Heart left ventricle (tissue), 16 donors: Measurements from ENCODE around the gene RBPJL. TPM values are rescaled to one million over a fixed set of nuclear protein-coding genes. Genes with fewer than 3 reads are reported as not detected.

ENCODE experiments used
- ATAC-seq, 4 donors: fragments of 200-7000 bp; cut with Tn5 transposase; one replicate each; pipeline ENCODE4 v1.9.1; 2020 to 2022; ENCODE audit warnings: moderate library complexity in 4 of 4, mild to moderate bottlenecking in 3 of 4, moderate number of reproducible peaks in 1 of 4
- DNase-seq, 5 donors: peaks; one replicate each; pipeline ENCODE4 v3.0.0-alpha.2; 2020
- H3K27ac ChIP-seq, 12 donors: fragments of 200-600 bp; sonication (generic) in 4 of 12; one replicate each; pipeline versions ENCODE4 v1.5.0 to v1.8.0; 2016 to 2022; ENCODE audit warnings: mild to moderate bottlenecking in 2 of 12
- H3K27me3 ChIP-seq, 9 donors: fragments of 200-600 bp; sonication (generic) in 2 of 9; one replicate each; pipeline versions ENCODE4 v1.5.1 to v1.8.0; 2016 to 2022; ENCODE audit warnings: mild to moderate bottlenecking in 3 of 9
- H3K36me3 ChIP-seq, 9 donors: fragments of 200-600 bp; sonication (generic) in 2 of 9; one replicate each; pipeline versions ENCODE4 v1.5.0 to v1.8.0; 2018 to 2022; ENCODE audit warnings: mild to moderate bottlenecking in 2 of 9
- H3K4me1 ChIP-seq, 12 donors: fragments of 200-600 bp; sonication (generic) in 4 of 12; one replicate each; pipeline versions ENCODE4 v1.5.0 to v1.8.0; 2016 to 2022; ENCODE audit warnings: mild to moderate bottlenecking in 3 of 12
- H3K4me3 ChIP-seq, 12 donors: fragments of 200-600 bp; sonication (generic) in 4 of 12; one replicate each; pipeline versions ENCODE4 v1.5.0 to v1.8.0; 2017 to 2022; ENCODE audit warnings: mild to moderate bottlenecking in 9 of 12, moderate library complexity in 4 of 12
- H3K9me3 ChIP-seq, 12 donors: fragments of 200-600 bp; sonication (generic) in 4 of 12; one replicate each; pipeline versions ENCODE4 v1.5.0 to v1.8.0; 2016 to 2022; ENCODE audit warnings: mild to moderate bottlenecking in 1 of 12
- CTCF ChIP-seq, 12 donors: fragments of 200-600 bp; sonication (generic) in 4 of 12; IDR thresholded peaks; one replicate each; pipeline versions ENCODE4 v1.5.0 to v1.8.0; 2018 to 2022; ENCODE audit warnings: antibody characterized with exemption in 12 of 12, mild to moderate bottlenecking in 5 of 12
- POLR2A ChIP-seq, 2 donors: fragments of 450-650 bp; IDR thresholded peaks; one replicate each; pipeline ENCODE4 v1.6.1; 2017; ENCODE audit warnings: antibody characterized with exemption in 2 of 2, mild to moderate bottlenecking in 2 of 2, moderate library complexity in 2 of 2
- WGBS, 4 donors: extraction: QIAGEN DNeasy Blood & Tissue Kit in 2 of 4; methylation state at CpG; one replicate each; pipeline versions ENCODE4 v1.1.5 to v1.1.7; 2013 to 2018; 5-methylcytosine and 5-hydroxymethylcytosine counted together
- intact Hi-C, 10 donors: fragments of 100-400 bp; cut with DNase I; formaldehyde crosslinking; loops; one replicate each; pipeline versions ENCODE4 v1.11.1 to v1.14.2; 2022
- polyA plus RNA-seq, 2 donors: library from polyadenylated mRNA; stranded (reverse); fragments of 200-250 nt; gene quantifications; one replicate each; pipeline ENCODE4 v1.2.3, GENCODE V29; 2013
- total RNA-seq, 9 donors: library from RNA; depleted of rRNA in 2 of 9; stranded (reverse); fragments of >200 nt in 2 of 9; fragmentation: NEBNext Ultra II Directional in 3 of 9; extraction: Animal tissue kit (Norgen Biotek cat#: 25700) in 3 of 9; gene quantifications; one replicate each; pipeline versions ENCODE4 v1.1.0 to v1.2.4, GENCODE V29; 2016 to 2023
- donor health status: ischemic (EF 13 %, LVEDD 7.1; RV severe dilation, severe dysfunction).
- donor health status: healthy with polysubstance abuse.
- donor health status: DM: no; HTN: yes; CAD: no.
- donor health status: DM: no; HTN: no; CAD: no.
- donor health status: ischemic (EF 25% LVEDD 6.9; RV normal size, moderate dysfunction).
- donor health status: ischemic (EF 25% LVEDD 5.7; RV mildly dilated, moderate dysfunction).
- donor health status: healthy.
- donor health status: DM: yes; HTN: yes; CAD: no.
- donor health status: ischemic (EF 35%, LVEDD 5.7; RV mildly dilated, moderate dysfunction).
- donor health status: nonischemic (EF 11% LVEDD 7.7; RV severe dilation, severe dysfunction).
- donor health status: DM: yes; HTN: yes; CAD: no.
- donor health status: PGD.
- donor health status: ischemic (EF 29% LVEDD 5.4; RV normal size, mild dysfunction).
- donor health status: nonischemic (EF 23%, LVEDD 6.1; RV moderate dilation, normal function).

The RBPJL gene
- total and polyA plus RNA-seq, 11 donors, result not detected

GRCh38 chr20:45366192-45366591 is 59.6 kb downstream of the RBPJL start:
- Histone ChIP-seq H3K9me3 (no peaks in the 10 kb centered on the region), H3K27ac (no peak overlapping the region), H3K27me3 (no peaks in the 10 kb centered on the region), H3K4me1 (peaks cover 0 to 56% (median 15%) of the 10 kb centered on the region in 12 donors), H3K4me3 (no peak overlapping the region), H3K36me3 (peaks cover 0 to 46% (median 41%) of the 10 kb centered on the region in 9 donors)
- WGBS, 4 donors, result 84 to 89% (median 86%) methylated on average over 1 of the region's 1 CpG
- TF ChIP-seq POLR2A (IDR thresholded peaks at IDR 0.05) (no peak), CTCF (IDR thresholded peaks at IDR 0.05) (no peak)
- intact Hi-C loops, result no loop called here
- no peak for DNase-seq
- no peak for ATAC-seq

- Histone ChIP-seq H3K27me3 (no peaks in the 10 kb centered on the region), H3K4me3 (no peak overlapping the region), H3K36me3 (peaks cover 0 to 46% (median 41%) of the 10 kb centered on the region in 9 donors), H3K4me1 (peaks cover 0 to 52% (median 15%) of the 10 kb centered on the region in 12 donors), H3K27ac (no peak overlapping the region), H3K9me3 (no peaks in the 10 kb centered on the region)
- intact Hi-C loops, result no loop called here
- DNase-seq, result no peak
- TF ChIP-seq CTCF (IDR thresholded peaks at IDR 0.05) (no peak), POLR2A (IDR thresholded peaks at IDR 0.05) (no peak)
- WGBS, 4 donors, result 80 to 89% (median 86%) methylated on average over 11 of the region's 11 CpGs
- no peak for ATAC-seq
Measured at GRCh38 chr20:45366631-45367030, 60.0 kb downstream of the RBPJL start.

GRCh38 chr20:45367126-45367525 is 60.5 kb downstream of the RBPJL start:
- Histone ChIP-seq H3K4me1 (peaks cover 0 to 50% (median 14%) of the 10 kb centered on the region in 12 donors), H3K27me3 (no peaks in the 10 kb centered on the region), H3K9me3 (no peaks in the 10 kb centered on the region), H3K4me3 (no peak overlapping the region), H3K27ac (peak overlapping the region in 1 of 12 donors; percentile 77), H3K36me3 (peaks cover 0 to 46% (median 41%) of the 10 kb centered on the region in 9 donors)
- TF ChIP-seq POLR2A (IDR thresholded peaks at IDR 0.05), result no peak
- no peak for TF ChIP-seq CTCF (IDR thresholded peaks at IDR 0.05)
- intact Hi-C loops, result no loop called here
- ATAC-seq (no peak), DNase-seq (no peak)

Other genes starting within 250 kb of the RBPJL start
- gene KCNS1, start 205.7 kb upstream of the RBPJL start, total RNA-seq, result under 1 TPM in 2 of 9 donors, not detected in 7; 0.07 to 0.38 TPM
- under 1 TPM in 1 of 2 donors, not detected in 1; 0.14 TPM for gene KCNS1, start 205.7 kb upstream of the RBPJL start, polyA plus RNA-seq
- gene WFDC5, start 191.7 kb upstream of the RBPJL start, total RNA-seq, result not detected
- gene WFDC5, start 191.7 kb upstream of the RBPJL start, polyA plus RNA-seq, result not detected
- not detected for gene WFDC12, start 182.4 kb upstream of the RBPJL start, total RNA-seq
- not detected for gene WFDC12, start 182.4 kb upstream of the RBPJL start, polyA plus RNA-seq
- under 1 TPM in 2 of 9 donors, not detected in 7; 0.55 to 0.97 TPM for gene PI3, start 131.9 kb upstream of the RBPJL start, total RNA-seq
- gene PI3, start 131.9 kb upstream of the RBPJL start, polyA plus RNA-seq, result under 1 TPM in 1 of 2 donors, not detected in 1; 0.47 TPM
- not detected for gene SEMG1, start 99.8 kb upstream of the RBPJL start, total RNA-seq
- gene SEMG1, start 99.8 kb upstream of the RBPJL start, polyA plus RNA-seq, result not detected
- not detected for gene SEMG2, start 85.5 kb upstream of the RBPJL start, total RNA-seq
- gene SEMG2, start 85.5 kb upstream of the RBPJL start, polyA plus RNA-seq, result not detected
- 100 to 1,000 TPM in 1 of 9 donors, 1 to 10 TPM in 3, under 1 TPM in 3, not detected in 2; 0.37 to 187 (median 1.8) TPM for gene SLPI, start 52.3 kb upstream of the RBPJL start, total RNA-seq
- gene SLPI, start 52.3 kb upstream of the RBPJL start, polyA plus RNA-seq, result 1 to 10 TPM; 1.1 to 1.5 TPM
- not detected for gene MATN4, start 1.5 kb downstream of the RBPJL start, total RNA-seq
- gene MATN4, start 1.5 kb downstream of the RBPJL start, polyA plus RNA-seq, result not detected
- gene SDC4, start 41.6 kb downstream of the RBPJL start, total RNA-seq, result 100 to 1,000 TPM in 2 of 9 donors, 10 to 100 TPM in 7; 62.1 to 140 (median 94.1) TPM
- gene SDC4, start 41.6 kb downstream of the RBPJL start, polyA plus RNA-seq, result 100 to 1,000 TPM in 1 of 2 donors, 10 to 100 TPM in 1; 44.3 to 139 TPM
- gene SYS1, start 56.3 kb downstream of the RBPJL start, total RNA-seq, result 10 to 100 TPM; 16.4 to 54.0 (median 23.0) TPM
- gene SYS1, start 56.3 kb downstream of the RBPJL start, polyA plus RNA-seq, result 10 to 100 TPM; 12.6 to 68.8 TPM
- gene TP53TG5, start 71.5 kb downstream of the RBPJL start, total RNA-seq, result 1 to 10 TPM in 2 of 9 donors, under 1 TPM in 5, not detected in 2; 0.32 to 3.2 (median 0.76) TPM
- gene TP53TG5, start 71.5 kb downstream of the RBPJL start, polyA plus RNA-seq, result 1 to 10 TPM in 1 of 2 donors, under 1 TPM in 1; 0.40 to 1.5 TPM
- 100 to 1,000 TPM; 209 to 395 (median 346) TPM for gene DBNDD2, start 101.4 kb downstream of the RBPJL start, total RNA-seq
- gene DBNDD2, start 101.4 kb downstream of the RBPJL start, polyA plus RNA-seq, result 100 to 1,000 TPM; 331 to 423 TPM
- gene PIGT, start 109.3 kb downstream of the RBPJL start, total RNA-seq, result 100 to 1,000 TPM; 124 to 224 (median 165) TPM
- 100 to 1,000 TPM; 106 to 175 TPM for gene PIGT, start 109.3 kb downstream of the RBPJL start, polyA plus RNA-seq
- gene WFDC2, start 162.9 kb downstream of the RBPJL start, total RNA-seq, result 1 to 10 TPM in 1 of 9 donors, under 1 TPM in 1, not detected in 7; 0.77 to 4.7 TPM
- under 1 TPM in 1 of 2 donors, not detected in 1; 0.51 TPM for gene WFDC2, start 162.9 kb downstream of the RBPJL start, polyA plus RNA-seq
- not detected for gene SPINT3, start 208.8 kb downstream of the RBPJL start, total RNA-seq
- gene SPINT3, start 208.8 kb downstream of the RBPJL start, polyA plus RNA-seq, result not detected
- not detected for gene WFDC6, start 232.6 kb downstream of the RBPJL start, total RNA-seq
- gene WFDC6, start 232.6 kb downstream of the RBPJL start, polyA plus RNA-seq, result not detected
- gene EPPIN, start 240.6 kb downstream of the RBPJL start, total RNA-seq, result under 1 TPM in 1 of 9 donors, not detected in 8; 0.20 TPM
- gene EPPIN, start 240.6 kb downstream of the RBPJL start, polyA plus RNA-seq, result not detected